OCI-LY3 (cell line): ENCODE data around the gene HSPA9.

Source experiments
- CTCF ChIP-seq: fragments of 200-600, 300-600 bp; sonication (generic); IDR thresholded peaks from 2 replicates; pipeline ENCODE4 v1.5.1; 2014; ENCODE audit warnings: antibody characterized with exemption, low read length, low read depth
- EZH2phosphoT487 ChIP-seq: fragments of 200-600 bp; shearing (Covaris generic); IDR thresholded peaks from 2 replicates; pipeline ENCODE4 v1.6.1; 2018; ENCODE audit warnings: antibody characterized with exemption, mixed run types, low read depth

GRCh38 chr5:138542180-138542955, 32.8 kb downstream of the HSPA9 start:
- TF ChIP-seq CTCF: no peak
- TF ChIP-seq EZH2phosphoT487: no peak
